Right lobe of liver (tissue), 4 donors: Measurements from ENCODE around the gene ANKRD44.

ENCODE experiments used
- CTCF ChIP-seq, 4 donors: fragments of 200-600 bp in 3 of 4; fragments of 450-650 bp in 1 of 4; IDR thresholded peaks; one replicate each; pipeline versions ENCODE4 v1.5.1 to v1.8.0; 2016 to 2022; ENCODE audit warnings: antibody characterized with exemption in 4 of 4, mild to moderate bottlenecking in 2 of 4
- POLR2A ChIP-seq: fragments of 450-650 bp; IDR thresholded peaks from one replicate; pipeline ENCODE4 v1.6.1; 2017; ENCODE audit warnings: antibody characterized with exemption, mild to moderate bottlenecking
- donor health status: DM: no; HTN: no; CAD: no.
- donor health status: DM: no; HTN: no; CAD: no.
- donor health status: DM: no; HTN: yes; CAD: no.

GRCh38 chr2:197107291-197108269 lies 203.0 kb downstream of the ANKRD44 start:
- TF ChIP-seq CTCF (IDR thresholded peaks at IDR 0.05) (no peak), POLR2A (no peak)
